Embryonic facial prominence (tissue), 1 donor: Measurements from ENCODE around the gene GATD1.

Experiments
- DNase-seq: peaks from one replicate; pipeline ENCODE4 v3.0.0-alpha.2; 2016; ENCODE audit errors: extremely low spot score

GATD1 gene

GRCh38 chr11:778976-779954 is 2.0 kb upstream of the GATD1 start:
- DNase-seq = no peak

GRCh38 chr11:776561-777287 is 563 bp downstream of the GATD1 start:
- no peak for DNase-seq

GRCh38 chr11:776263-776560 is 1.1 kb downstream of the GATD1 start:
- DNase-seq = no peak

GRCh38 chr11:774873-775592 is 2.3 kb downstream of the GATD1 start:
- no peak for DNase-seq

- DNase-seq = no peak
Measured at GRCh38 chr11:773830-774229, 3.5 kb downstream of the GATD1 start.

GRCh38 chr11:773425-773824 is 3.9 kb downstream of the GATD1 start:
- DNase-seq = no peak

- no peak for DNase-seq
Measured at GRCh38 chr11:772429-773390, 4.6 kb downstream of the GATD1 start.

- no peak for DNase-seq
Measured at GRCh38 chr11:771617-772204, 5.6 kb downstream of the GATD1 start.

GRCh38 chr11:770642-771616 is 6.4 kb downstream of the GATD1 start:
- no peak for DNase-seq

- DNase-seq = no peak
Measured at GRCh38 chr11:769887-770641, 7.2 kb downstream of the GATD1 start.

- DNase-seq = no peak
Measured at GRCh38 chr11:767238-767637, 10.0 kb downstream of the GATD1 start.

- no peak for DNase-seq
Measured at GRCh38 chr11:766936-767210, 10.4 kb downstream of the GATD1 start.

- no peak for DNase-seq
Measured at GRCh38 chr11:766106-766935, 11.0 kb downstream of the GATD1 start.

- no peak for DNase-seq
Measured at GRCh38 chr11:765802-766091, 11.5 kb downstream of the GATD1 start.

GRCh38 chr11:765025-765801 is 12.1 kb downstream of the GATD1 start:
- DNase-seq = no peak

- no peak for DNase-seq
Measured at GRCh38 chr11:764322-765024, 12.8 kb downstream of the GATD1 start.
